ENCODE measurements around the gene LSM14B. TPM values are rescaled to one million over a fixed set of nuclear protein-coding genes. Genes with fewer than 3 reads are reported as not detected.
A peak's percentile ranks its signal among the peaks of the same experiment; 100 is the strongest.

LSM14B gene
- total and polyA plus RNA-seq, 7 donors = 26.4 to 67.0 (median 54.2) TPM

DNA sequence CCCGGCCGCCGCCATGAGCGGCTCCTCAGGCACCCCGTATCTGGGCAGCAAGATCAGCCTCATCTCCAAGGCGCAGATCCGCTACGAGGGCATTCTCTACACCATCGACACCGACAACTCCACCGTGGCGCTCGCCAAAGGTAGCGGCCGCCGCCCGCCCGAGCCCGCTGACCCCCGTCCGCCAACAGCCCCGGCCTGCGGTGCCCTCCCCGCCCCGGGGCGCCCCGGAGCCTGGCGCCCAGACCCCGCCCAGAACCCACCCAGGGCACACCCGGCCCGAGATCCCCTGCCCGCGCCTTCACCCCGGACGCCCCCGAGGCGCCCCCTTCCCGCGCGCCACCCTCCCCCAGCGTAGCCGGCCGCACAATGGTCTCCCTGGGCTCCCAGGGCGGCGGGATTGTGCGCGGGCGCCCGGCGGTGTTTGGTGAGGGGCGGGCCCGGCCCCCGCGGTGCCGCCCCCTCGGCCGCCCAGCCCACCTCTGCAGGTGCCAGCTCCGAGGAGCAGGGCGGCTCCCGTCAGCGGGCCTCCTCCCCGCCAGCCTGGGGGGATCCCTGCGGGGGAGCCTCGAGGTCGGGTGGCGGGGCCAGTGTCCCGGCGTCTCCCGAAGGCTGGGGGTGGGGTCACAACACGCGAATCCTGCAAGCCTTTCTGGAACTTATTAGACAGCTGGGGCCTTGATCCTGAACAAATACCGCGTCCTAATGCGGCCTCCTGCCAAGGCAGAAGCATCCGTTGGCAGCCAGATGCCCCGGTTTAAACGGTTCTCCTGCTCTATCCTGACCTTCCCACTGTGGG lies 577 bp downstream of the LSM14B start:
- H3K27me3 ChIP-seq (ENCODE audit: insufficient read depth in 3 of 3, low read length in 2 of 3) = no peaks in the 10 kb centered on the region
- DNase-seq = peak; percentile 52 to 77
- WGBS, 3 donors = 1% methylated on average over 24 to 77 of the region's 77 CpGs
- H3K9me3 ChIP-seq = no peaks in the 10 kb centered on the region
- intact Hi-C loops (cut with DNase I) = loop anchor here (2.0 to 5.0 kb wide), 2 partner anchors 14 to 56 kb away; partner anchors contain the start of gene TAF4 (in 1 of the 2)
- peak overlapping the region; percentile 81 for H3K4me3 ChIP-seq
- TF ChIP-seq, protein P1, sequence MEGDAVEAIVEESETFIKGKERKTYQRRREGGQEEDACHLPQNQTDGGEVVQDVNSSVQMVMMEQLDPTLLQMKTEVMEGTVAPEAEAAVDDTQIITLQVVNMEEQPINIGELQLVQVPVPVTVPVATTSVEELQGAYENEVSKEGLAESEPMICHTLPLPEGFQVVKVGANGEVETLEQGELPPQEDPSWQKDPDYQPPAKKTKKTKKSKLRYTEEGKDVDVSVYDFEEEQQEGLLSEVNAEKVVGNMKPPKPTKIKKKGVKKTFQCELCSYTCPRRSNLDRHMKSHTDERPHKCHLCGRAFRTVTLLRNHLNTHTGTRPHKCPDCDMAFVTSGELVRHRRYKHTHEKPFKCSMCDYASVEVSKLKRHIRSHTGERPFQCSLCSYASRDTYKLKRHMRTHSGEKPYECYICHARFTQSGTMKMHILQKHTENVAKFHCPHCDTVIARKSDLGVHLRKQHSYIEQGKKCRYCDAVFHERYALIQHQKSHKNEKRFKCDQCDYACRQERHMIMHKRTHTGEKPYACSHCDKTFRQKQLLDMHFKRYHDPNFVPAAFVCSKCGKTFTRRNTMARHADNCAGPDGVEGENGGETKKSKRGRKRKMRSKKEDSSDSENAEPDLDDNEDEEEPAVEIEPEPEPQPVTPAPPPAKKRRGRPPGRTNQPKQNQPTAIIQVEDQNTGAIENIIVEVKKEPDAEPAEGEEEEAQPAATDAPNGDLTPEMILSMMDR (IDR thresholded peaks at IDR 0.05) = no peak
- peaks cover 12 to 37% of the 10 kb centered on the region in 2 donors for H3K36me3 ChIP-seq (ENCODE audit: insufficient read depth in 1 of 2, low read depth in 1 of 2)
- ATAC-seq = no peak
- H3K4me1 ChIP-seq = peaks cover 60% of the 10 kb centered on the region
- H3K27ac ChIP-seq = peak overlapping the region; percentile 99

DNA sequence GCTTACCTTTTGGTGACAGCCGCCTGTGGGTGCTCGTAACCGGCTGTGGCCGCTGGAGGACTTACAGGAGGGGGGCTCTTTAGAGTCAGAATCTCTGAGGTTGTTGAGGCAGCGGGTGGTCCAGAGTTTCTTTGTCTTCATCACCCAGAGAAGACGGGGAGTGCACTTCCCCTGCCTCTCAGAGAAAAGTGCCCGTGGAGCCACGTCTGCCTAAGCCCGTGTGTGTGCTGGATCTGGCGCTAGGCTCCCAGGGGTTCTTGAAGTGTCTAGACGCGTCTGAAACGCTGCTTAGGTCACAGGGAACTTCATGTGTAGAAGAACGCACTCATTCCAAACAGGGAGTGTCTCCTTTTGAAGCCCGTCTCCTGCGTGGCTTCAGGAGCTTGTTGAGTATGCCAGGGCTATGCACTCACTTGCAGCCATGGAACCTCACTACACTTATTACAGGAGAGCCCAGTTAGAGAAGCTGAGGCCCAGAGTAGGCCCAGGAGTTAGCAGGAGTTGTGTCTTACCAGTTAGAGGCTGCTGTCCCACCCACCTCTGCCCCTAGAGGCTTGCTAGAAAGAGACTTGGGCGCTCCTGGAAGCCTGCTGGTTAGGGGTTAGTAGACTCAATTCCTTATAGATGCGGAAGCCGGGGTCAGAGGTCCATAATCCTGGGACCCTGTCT lies 1.3 kb downstream of the LSM14B start:
- no peak for ATAC-seq
- no peaks in the 10 kb centered on the region for H3K27me3 ChIP-seq (ENCODE audit: insufficient read depth in 3 of 3, low read length in 2 of 3)
- peaks cover 59% of the 10 kb centered on the region for H3K4me1 ChIP-seq
- TF ChIP-seq, protein P1 (IDR thresholded peaks at IDR 0.05) = no peak
- H3K4me3 ChIP-seq = peak overlapping the region; percentile 81
- 21 to 29% (median 21%) methylated on average over 19 of the region's 19 CpGs for WGBS, 3 donors
- H3K9me3 ChIP-seq = no peaks in the 10 kb centered on the region
- DNase-seq = no peak
- intact Hi-C loops (cut with DNase I) = loop anchor here (2.0 to 5.0 kb wide), 2 partner anchors 13 to 56 kb away; partner anchors contain the start of gene TAF4 (in 1 of the 2)
- H3K27ac ChIP-seq = peak overlapping the region; percentile 99
- peaks cover 13 to 45% of the 10 kb centered on the region in 2 donors for H3K36me3 ChIP-seq (ENCODE audit: insufficient read depth in 1 of 2, low read depth in 1 of 2)

DNA sequence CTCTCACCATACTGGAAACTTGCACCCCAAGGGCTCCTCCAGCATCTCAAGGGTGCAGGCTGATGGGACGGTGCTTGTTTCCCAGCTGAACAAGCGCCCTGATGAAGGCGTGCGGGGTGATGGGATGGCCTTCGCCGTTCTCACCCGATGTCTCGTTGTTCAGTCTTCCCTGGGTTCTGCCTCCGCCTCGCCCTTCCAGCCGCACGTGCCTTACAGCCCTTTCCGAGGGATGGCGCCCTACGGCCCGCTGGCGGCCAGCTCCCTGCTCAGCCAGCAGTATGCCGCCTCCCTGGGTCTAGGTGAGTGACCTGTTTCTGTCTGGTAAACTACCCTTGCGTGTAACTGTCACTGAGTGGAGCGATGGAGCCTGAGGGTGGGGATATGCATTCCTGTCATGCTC lies 3.9 kb downstream of the LSM14B start:
- no peak for ATAC-seq
- TF ChIP-seq, protein P1 (IDR thresholded peaks at IDR 0.05) = no peak
- peaks cover 41% of the 10 kb centered on the region for H3K4me1 ChIP-seq
- H3K9me3 ChIP-seq = no peaks in the 10 kb centered on the region
- WGBS, 3 donors = 93 to 95% (median 94%) methylated on average over 20 of the region's 20 CpGs
- H3K27ac ChIP-seq = no peak overlapping the region
- H3K36me3 ChIP-seq (ENCODE audit: insufficient read depth in 1 of 2, low read depth in 1 of 2) = peaks cover 13 to 70% of the 10 kb centered on the region in 2 donors
- H3K27me3 ChIP-seq (ENCODE audit: insufficient read depth in 3 of 3, low read length in 2 of 3) = no peaks in the 10 kb centered on the region
- DNase-seq = no peak
- H3K4me3 ChIP-seq = no peak overlapping the region
- intact Hi-C loops (cut with DNase I) = no loop called here

DNA sequence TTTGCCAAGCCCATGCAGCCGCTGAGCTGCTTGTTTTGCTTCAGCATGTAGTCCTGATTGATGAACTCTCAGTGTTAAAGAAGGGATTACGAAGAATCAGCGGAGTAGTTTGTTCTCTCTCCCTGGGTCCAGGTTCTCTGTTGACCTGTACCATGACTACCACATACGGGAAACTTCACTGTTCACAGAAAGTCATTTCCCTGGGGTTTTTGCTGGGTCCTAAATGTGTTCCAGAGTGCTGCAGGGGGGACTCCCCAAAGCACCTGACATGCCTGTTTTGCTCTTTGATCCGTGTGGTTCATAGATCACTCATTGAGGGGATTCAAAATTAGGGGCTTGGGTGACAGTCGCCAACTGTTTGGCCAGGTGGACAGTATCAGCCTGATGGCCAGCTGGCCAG lies 5.5 kb downstream of the LSM14B start:
- H3K36me3 ChIP-seq (ENCODE audit: insufficient read depth in 1 of 2, low read depth in 1 of 2) = peaks cover 13 to 87% of the 10 kb centered on the region in 2 donors
- WGBS, 3 donors = 65 to 84% (median 72%) methylated on average over 6 of the region's 6 CpGs
- H3K4me3 ChIP-seq = peak overlapping the region; percentile 17
- H3K27ac ChIP-seq = peak overlapping the region; percentile 39
- H3K4me1 ChIP-seq = peaks cover 51% of the 10 kb centered on the region
- DNase-seq = no peak
- intact Hi-C loops (cut with DNase I) = no loop called here
- H3K27me3 ChIP-seq (ENCODE audit: insufficient read depth in 3 of 3, low read length in 2 of 3) = no peaks in the 10 kb centered on the region
- TF ChIP-seq, protein P1 (IDR thresholded peaks at IDR 0.05) = no peak
- ATAC-seq = no peak
- H3K9me3 ChIP-seq = no peaks in the 10 kb centered on the region
